Mesodermal cell (in vitro differentiated cells): ENCODE results near the gene RNF138. TPM values are rescaled to one million over a fixed set of nuclear protein-coding genes. Genes with fewer than 3 reads are reported as not detected.

Experiments used
- H3K27ac ChIP-seq: 2 replicates; pipeline ENCODE4 v1.7.0; 2013; ENCODE audit warnings: mild to moderate bottlenecking, low read depth, low read length, moderate library complexity; ENCODE audit not compliant: severe bottlenecking
- H3K36me3 ChIP-seq: 2 replicates; pipeline ENCODE4 v1.7.1; 2013; ENCODE audit warnings: mild to moderate bottlenecking, low read length, moderate library complexity; ENCODE audit not compliant: control insufficient read depth, insufficient read depth
- H3K4me1 ChIP-seq: one replicate; pipeline ENCODE4 v1.7.1; 2013; ENCODE audit warnings: mild to moderate bottlenecking, low read length; ENCODE audit not compliant: insufficient read depth, control insufficient read depth, poor library complexity, severe bottlenecking
- H3K4me3 ChIP-seq: 2 replicates; pipeline ENCODE4 v1.7.0; 2013; ENCODE audit warnings: low read length, control low read depth, mild to moderate bottlenecking; ENCODE audit not compliant: insufficient read depth, poor library complexity, severe bottlenecking; ENCODE audit errors: extremely low read depth
- H3K9me3 ChIP-seq: 2 replicates; pipeline ENCODE4 v1.7.1; 2013; ENCODE audit warnings: mild to moderate bottlenecking, low read length, moderate library complexity; ENCODE audit not compliant: control insufficient read depth
- WGBS, 2 experiments: methylation state at CpG; one replicate each; pipeline ENCODE4 v1.1.5; 2013; ENCODE audit warnings: missing lambda C conversion rate in 2 of 2; ENCODE audit not compliant: insufficient coverage in 2 of 2; 5-methylcytosine and 5-hydroxymethylcytosine counted together
- polyA plus RNA-seq, 2 experiments: library from polyadenylated mRNA; stranded (reverse); fragments of 50-300 nt; gene quantifications; one replicate each; pipeline ENCODE4 v1.2.3, GENCODE V29; 2013

The RNF138 gene, protein sequence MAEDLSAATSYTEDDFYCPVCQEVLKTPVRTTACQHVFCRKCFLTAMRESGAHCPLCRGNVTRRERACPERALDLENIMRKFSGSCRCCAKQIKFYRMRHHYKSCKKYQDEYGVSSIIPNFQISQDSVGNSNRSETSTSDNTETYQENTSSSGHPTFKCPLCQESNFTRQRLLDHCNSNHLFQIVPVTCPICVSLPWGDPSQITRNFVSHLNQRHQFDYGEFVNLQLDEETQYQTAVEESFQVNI
- polyA plus RNA-seq (2013, experiment 1 of 2) = 39.0 TPM
- polyA plus RNA-seq (2013, experiment 2 of 2) = 38.2 TPM

- peak within 1 kb of the TSS; percentile 98 for H3K27ac ChIP-seq
- peaks cover 25% of the 10 kb centered on the region for H3K36me3 ChIP-seq
- H3K9me3 ChIP-seq = no peaks in the 10 kb centered on the region
- peaks cover 16% of the 10 kb centered on the region for H3K4me1 ChIP-seq
- 0 to 1% methylated on average over 57 to 62 of the region's 75 CpGs for WGBS, 2 experiments
- peak within 1 kb of the TSS; percentile 80 for H3K4me3 ChIP-seq
Measured at GRCh38 chr18:32091724-32092421, at the start of gene RNF138. TSS of gene RNF138 (plus strand) at chr18:32091874. CDS start at chr18:32092777, 903 bp downstream.

DNA sequence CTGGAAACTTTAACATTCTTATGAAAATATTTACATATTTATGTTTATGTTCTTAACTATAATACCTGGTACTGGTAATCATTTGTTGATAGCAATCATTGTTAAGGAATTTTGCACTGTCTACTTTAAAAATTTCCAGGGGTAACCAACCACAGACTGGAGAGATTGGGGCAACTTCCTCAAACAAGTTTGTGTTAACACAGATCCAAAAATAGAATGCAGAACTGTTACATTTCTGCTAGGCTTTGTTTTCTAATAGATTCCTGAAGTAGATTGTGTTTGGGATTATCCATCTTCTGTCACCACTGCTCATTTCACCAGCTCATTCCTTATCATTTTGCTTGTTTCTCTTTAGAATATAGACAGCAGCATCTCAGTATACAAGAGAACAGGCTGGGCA lies 49.3 kb upstream of the RNF138 start:
- H3K4me3 ChIP-seq = no peak overlapping the region
- H3K36me3 ChIP-seq = no peaks in the 10 kb centered on the region
- H3K4me1 ChIP-seq = no peaks in the 10 kb centered on the region
- no peak overlapping the region for H3K27ac ChIP-seq
- H3K9me3 ChIP-seq = no peaks in the 10 kb centered on the region

- WGBS, 2 experiments = 80 to 82% methylated on average over 3 to 4 of the region's 4 CpGs
Measured at GRCh38 chr18:32048507-32049091, 43.1 kb upstream of the RNF138 start.

DNA sequence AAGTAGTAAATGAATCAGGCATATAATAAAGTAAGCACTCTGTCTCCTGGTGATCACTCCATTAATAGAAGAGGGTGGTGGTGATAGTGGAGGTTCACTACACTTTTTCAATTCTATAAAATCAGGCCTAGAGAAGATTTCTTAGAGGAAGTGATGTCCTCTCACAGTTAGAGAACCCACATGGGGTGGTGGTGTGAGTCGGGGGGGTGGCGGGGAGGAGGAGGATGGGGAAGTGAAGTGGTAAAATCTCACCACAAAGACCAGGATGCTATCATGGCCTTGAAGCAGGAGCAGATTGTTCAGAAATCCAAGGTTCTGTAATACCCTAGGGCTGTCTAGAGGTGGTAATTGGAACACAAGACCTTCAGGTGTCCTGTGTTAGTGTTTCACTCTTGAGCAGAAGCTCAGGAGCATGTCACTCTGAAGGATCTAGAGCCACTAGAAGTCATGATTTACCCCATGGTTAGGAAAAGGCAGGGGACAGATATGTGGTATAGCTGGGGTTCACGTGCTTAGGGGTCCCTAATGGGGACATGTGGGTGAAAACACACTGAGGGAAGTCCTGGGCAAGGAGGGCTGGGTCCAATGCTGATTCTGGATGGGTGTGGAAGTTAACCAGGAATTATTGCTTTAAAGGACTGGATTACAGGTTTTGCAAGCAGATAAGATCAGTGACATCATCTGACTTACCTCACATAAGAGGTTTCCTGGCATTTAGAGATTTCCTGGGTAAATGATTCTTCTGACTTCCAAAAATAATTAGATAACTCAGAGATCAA lies 42.1 kb upstream of the RNF138 start:
- H3K9me3 ChIP-seq = no peaks in the 10 kb centered on the region
- H3K27ac ChIP-seq = no peak overlapping the region
- peaks cover 9% of the 10 kb centered on the region for H3K4me1 ChIP-seq
- WGBS, 2 experiments = 88 to 90% methylated on average over 1 of the region's 3 CpGs
- no peaks in the 10 kb centered on the region for H3K36me3 ChIP-seq
- H3K4me3 ChIP-seq = no peak overlapping the region

More at GRCh38 chr18:32048507-32049091, 43.1 kb upstream of the RNF138 start:
- Histone ChIP-seq H3K27ac (no peak overlapping the region), H3K36me3 (no peaks in the 10 kb centered on the region), H3K9me3 (no peaks in the 10 kb centered on the region), H3K4me1 (peaks cover 9% of the 10 kb centered on the region), H3K4me3 (no peak overlapping the region)

- Histone ChIP-seq H3K36me3 (no peaks in the 10 kb centered on the region), H3K4me1 (no peaks in the 10 kb centered on the region), H3K4me3 (no peak overlapping the region), H3K27ac (no peak overlapping the region), H3K9me3 (no peaks in the 10 kb centered on the region)
- whole genome bisulfite sequencing, 2 experiments = no CpG with 5 or more reads among the region's 3 CpGs
Measured at GRCh38 chr18:32056613-32057358, 34.9 kb upstream of the RNF138 start.

DNA sequence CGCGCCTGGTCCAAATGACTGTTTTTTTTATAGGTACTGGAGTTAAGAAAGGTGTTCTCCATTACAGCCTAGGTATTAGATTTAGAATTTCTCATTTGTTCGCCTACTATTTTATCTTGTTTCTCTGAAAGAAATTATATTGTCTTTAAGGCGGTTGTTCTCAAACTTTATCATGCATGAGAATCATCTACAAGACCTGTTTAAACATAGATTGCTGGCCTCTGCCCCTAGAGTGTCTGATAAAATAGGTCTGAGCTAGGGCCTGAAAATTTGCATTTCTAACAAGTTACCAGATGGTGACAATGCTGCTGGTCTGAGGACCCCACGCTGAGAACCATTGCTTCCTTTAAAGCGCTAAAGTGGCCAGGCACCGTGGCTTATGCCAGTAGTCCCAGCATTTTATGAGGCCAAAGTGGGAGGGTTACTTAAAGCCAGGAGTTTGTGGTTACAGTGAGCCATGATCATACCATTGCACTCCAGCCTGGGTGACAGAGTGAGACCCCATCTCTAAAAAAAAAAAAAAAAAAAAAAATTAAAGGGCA lies 34.0 kb upstream of the RNF138 start:
- no peaks in the 10 kb centered on the region for H3K36me3 ChIP-seq
- 19% methylated on average over 3 of the region's 7 CpGs; no CpG with 5 or more reads in 1 of the 2 experiments for WGBS, 2 experiments

GRCh38 chr18:32060026-32060425 lies 31.6 kb upstream of the RNF138 start:
- Histone ChIP-seq H3K4me3 (no peak overlapping the region), H3K9me3 (no peaks in the 10 kb centered on the region), H3K27ac (no peak overlapping the region), H3K4me1 (no peaks in the 10 kb centered on the region), H3K36me3 (no peaks in the 10 kb centered on the region)
- 100% methylated on average over 2 of the region's 2 CpGs; no CpG with 5 or more reads in 1 of the 2 experiments for WGBS, 2 experiments

More for the DNA sequence above, 34.0 kb upstream of the RNF138 start:
- H3K27ac ChIP-seq = no peak overlapping the region
- H3K4me1 ChIP-seq = no peaks in the 10 kb centered on the region
- no peak overlapping the region for H3K4me3 ChIP-seq
- no peaks in the 10 kb centered on the region for H3K9me3 ChIP-seq

DNA sequence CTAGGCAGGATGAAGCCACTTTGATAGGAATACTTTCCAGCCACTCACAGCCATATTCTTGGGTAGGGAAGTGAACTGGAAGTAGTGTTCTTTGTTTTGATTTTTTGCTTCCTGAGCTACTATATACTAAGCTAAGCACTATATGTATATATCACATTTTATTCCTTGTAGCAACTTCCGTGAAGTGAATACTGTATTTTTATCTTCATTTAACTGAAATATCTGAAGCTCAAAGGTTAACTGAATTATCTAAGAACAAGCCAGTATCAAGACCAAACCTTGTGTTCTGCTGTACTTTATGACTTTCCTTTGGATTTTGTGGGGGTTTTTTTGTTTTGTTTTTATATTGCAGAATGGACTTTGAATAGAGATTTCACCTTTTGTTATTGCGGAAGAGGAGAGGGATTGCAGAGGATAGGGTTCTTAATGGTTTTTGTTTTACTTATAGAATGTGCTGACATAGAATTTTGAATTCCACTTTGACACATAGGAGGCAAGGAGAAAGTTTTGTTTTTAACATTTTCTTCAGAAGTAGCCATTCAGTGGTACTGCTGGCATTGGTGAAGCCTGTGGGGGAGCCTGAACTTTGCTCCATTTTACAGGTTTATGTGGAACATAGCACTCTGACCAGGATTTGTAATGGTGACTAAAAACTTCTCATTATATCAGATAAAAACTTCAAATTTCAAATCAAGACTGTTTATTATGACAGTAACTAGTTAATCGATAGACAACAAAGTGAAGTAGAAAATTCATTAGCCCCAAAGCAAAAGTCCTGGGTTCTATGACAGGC lies 24.1 kb upstream of the RNF138 start:
- Histone ChIP-seq H3K36me3 (no peaks in the 10 kb centered on the region), H3K4me3 (no peak overlapping the region), H3K4me1 (no peaks in the 10 kb centered on the region), H3K27ac (no peak overlapping the region), H3K9me3 (no peaks in the 10 kb centered on the region)
- WGBS, 2 experiments = 80 to 100% methylated on average over 1 of the region's 3 CpGs

DNA sequence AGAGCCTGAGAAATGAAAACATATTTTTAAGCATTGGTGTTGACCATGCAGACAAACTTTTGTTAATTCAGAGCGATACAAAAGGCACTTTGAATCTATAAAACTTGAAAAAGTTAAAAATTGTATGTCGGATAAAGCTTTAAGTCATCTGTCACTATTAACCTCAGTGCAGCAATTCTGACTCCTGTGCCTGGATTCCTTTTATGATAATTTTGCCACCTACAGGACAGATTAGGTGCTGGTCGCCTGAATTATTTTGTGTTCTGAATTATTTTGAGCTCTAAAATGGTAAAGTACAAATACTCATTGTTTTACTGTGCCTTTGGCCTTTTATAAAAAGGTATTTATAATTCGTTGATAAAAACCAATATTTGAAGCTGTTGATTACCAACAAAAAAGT lies 19.4 kb upstream of the RNF138 start:
- Histone ChIP-seq H3K4me1 (no peaks in the 10 kb centered on the region), H3K36me3 (no peaks in the 10 kb centered on the region), H3K4me3 (no peak overlapping the region), H3K9me3 (no peaks in the 10 kb centered on the region), H3K27ac (no peak overlapping the region)
- 82 to 100% methylated on average over 1 to 2 of the region's 4 CpGs for WGBS, 2 experiments
